Smooth muscle cell (in vitro differentiated cells): Measurements from ENCODE around the gene CNNM3. TPM values are rescaled to one million over a fixed set of nuclear protein-coding genes. Genes with fewer than 3 reads are reported as not detected.

Experiments used
- DNase-seq: peaks from one replicate; lab custom pipeline; 2025; ENCODE audit not compliant: unreplicated experiment; lab: John Stamatoyannopoulos, UW
- H2AFZ ChIP-seq: fragments of 200-600 bp; sonication (generic); 2 replicates; pipeline ENCODE4 v1.6.0; 2016; ENCODE audit warnings: antibody characterized with exemption, low read depth, mild to moderate bottlenecking
- H3F3A ChIP-seq: fragments of 200-600 bp; sonication (generic); 2 replicates; pipeline ENCODE4 v1.6.0; 2017; ENCODE audit warnings: antibody characterized with exemption, low read depth
- H3K27ac ChIP-seq: fragments of 200-600 bp; sonication (generic); 2 replicates; pipeline ENCODE4 v1.5.1; 2016; ENCODE audit warnings: low read depth, mild to moderate bottlenecking
- H3K27me3 ChIP-seq: fragments of 200-600 bp; sonication (generic); 2 replicates; pipeline ENCODE4 v1.6.1; 2016; ENCODE audit warnings: low read depth, mild to moderate bottlenecking
- H3K36me3 ChIP-seq: fragments of 200-600 bp; sonication (generic); 2 replicates; pipeline ENCODE4 v1.5.1; 2016; ENCODE audit warnings: low read depth
- H3K4me1 ChIP-seq: fragments of 200-600 bp; sonication (generic); 2 replicates; pipeline ENCODE4 v1.5.1; 2016; ENCODE audit warnings: low read depth
- H3K4me2 ChIP-seq: fragments of 200-600 bp; sonication (generic); 2 replicates; pipeline ENCODE4 v1.6.0; 2016; ENCODE audit warnings: mild to moderate bottlenecking
- H3K4me3 ChIP-seq: fragments of 200-600 bp; sonication (generic); 2 replicates; pipeline ENCODE4 v1.5.1; 2016; ENCODE audit warnings: mild to moderate bottlenecking
- H3K79me2 ChIP-seq: fragments of 200-600 bp; sonication (generic); 2 replicates; pipeline ENCODE4 v1.6.0; 2016; ENCODE audit warnings: low read depth, mild to moderate bottlenecking
- H3K9ac ChIP-seq: fragments of 200-600 bp; sonication (generic); 2 replicates; pipeline ENCODE4 v1.6.0; 2016; ENCODE audit warnings: low read depth
- H3K9me3 ChIP-seq: fragments of 200-600 bp; sonication (generic); replicated peaks from 2 replicates; pipeline ENCODE4 v1.5.1; 2016; ENCODE audit warnings: low read depth
- H4K20me1 ChIP-seq: fragments of 200-600 bp; sonication (generic); 2 replicates; pipeline ENCODE4 v1.6.0; 2016; ENCODE audit warnings: low read depth
- WGBS: methylation state at CpG from one replicate; pipeline ENCODE4 v1.1.7; 2016; ENCODE audit warnings: low lambda C conversion rate; 5-methylcytosine and 5-hydroxymethylcytosine counted together
- polyA plus RNA-seq: library from polyadenylated mRNA; unstranded; fragments of >200 nt; fragmentation: Nextera tagmentation; extraction: Ambion mirVana; gene quantifications from 2 replicates; pipeline ENCODE4 v1.2.1, GENCODE V29; 2016
- total RNA-seq: library from RNA; depleted of rRNA; stranded (reverse); fragments of >200 nt; gene quantifications from 2 replicates; pipeline ENCODE4 v1.2.3, GENCODE V29; 2014
- TF ChIP-seq, protein P1 (sequence below): fragments of 200-600 bp; sonication (generic); IDR thresholded peaks from 2 replicates; pipeline ENCODE4 v1.5.1; 2017; ENCODE audit warnings: borderline replicate concordance, mild to moderate bottlenecking, antibody characterized with exemption; ENCODE audit not compliant: insufficient read depth, poor library complexity, severe bottlenecking

CNNM3 gene
- total and polyA plus RNA-seq, 2 experiments from 2014 or later = 3.2 to 4.8 TPM

DNA sequence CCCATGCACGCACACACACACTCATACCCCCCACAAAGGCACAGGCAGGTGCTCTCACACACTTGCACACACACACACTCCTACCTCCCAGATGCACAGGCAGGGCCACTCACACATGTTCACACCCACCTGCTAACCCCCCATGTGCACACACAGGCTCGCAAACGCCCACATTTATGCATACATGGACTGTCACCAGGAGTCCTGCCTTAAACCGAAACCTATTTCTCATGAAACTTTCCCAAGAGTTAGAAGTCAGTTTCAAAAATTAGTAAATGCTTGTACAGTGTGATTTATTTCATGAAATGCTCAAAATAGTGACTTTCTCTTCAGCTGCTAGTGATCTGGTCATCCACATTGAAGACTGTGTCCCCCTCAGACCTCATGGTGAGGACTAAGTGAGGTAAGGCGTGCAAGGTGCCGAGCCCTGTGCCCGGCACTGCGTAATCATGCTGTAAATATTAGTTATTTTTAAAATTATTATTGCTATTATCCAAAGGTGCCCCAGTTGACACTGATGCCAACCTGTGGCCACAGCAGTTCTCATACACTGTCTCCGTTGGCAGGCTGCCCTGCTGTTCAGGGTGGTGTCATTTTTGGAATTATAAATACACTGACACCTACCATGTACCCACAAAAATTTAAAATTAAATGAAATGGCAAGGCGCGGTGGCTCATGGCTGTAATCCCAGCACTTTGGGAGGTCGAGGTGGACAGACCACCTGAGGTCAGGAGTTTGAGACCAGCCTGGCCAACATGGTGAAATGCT is 43.0 kb upstream of the CNNM3 start:
- H3K27ac ChIP-seq = no peak overlapping the region
- 97% methylated on average over 12 of the region's 12 CpGs for WGBS
- H3K9ac ChIP-seq = no peak overlapping the region
- no peak overlapping the region for H3K4me2 ChIP-seq
- no peak overlapping the region for H2AFZ ChIP-seq
- H3K4me1 ChIP-seq = no peaks in the 10 kb centered on the region
- TF ChIP-seq, protein P1, sequence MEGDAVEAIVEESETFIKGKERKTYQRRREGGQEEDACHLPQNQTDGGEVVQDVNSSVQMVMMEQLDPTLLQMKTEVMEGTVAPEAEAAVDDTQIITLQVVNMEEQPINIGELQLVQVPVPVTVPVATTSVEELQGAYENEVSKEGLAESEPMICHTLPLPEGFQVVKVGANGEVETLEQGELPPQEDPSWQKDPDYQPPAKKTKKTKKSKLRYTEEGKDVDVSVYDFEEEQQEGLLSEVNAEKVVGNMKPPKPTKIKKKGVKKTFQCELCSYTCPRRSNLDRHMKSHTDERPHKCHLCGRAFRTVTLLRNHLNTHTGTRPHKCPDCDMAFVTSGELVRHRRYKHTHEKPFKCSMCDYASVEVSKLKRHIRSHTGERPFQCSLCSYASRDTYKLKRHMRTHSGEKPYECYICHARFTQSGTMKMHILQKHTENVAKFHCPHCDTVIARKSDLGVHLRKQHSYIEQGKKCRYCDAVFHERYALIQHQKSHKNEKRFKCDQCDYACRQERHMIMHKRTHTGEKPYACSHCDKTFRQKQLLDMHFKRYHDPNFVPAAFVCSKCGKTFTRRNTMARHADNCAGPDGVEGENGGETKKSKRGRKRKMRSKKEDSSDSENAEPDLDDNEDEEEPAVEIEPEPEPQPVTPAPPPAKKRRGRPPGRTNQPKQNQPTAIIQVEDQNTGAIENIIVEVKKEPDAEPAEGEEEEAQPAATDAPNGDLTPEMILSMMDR = no peak
- H3K36me3 ChIP-seq = no peaks in the 10 kb centered on the region
- H3F3A ChIP-seq = no peaks in the 10 kb centered on the region
- DNase-seq = no peak
- H3K27me3 ChIP-seq = no peaks in the 10 kb centered on the region
- peaks cover 17% of the 10 kb centered on the region for H4K20me1 ChIP-seq
- H3K79me2 ChIP-seq = peaks cover 3% of the 10 kb centered on the region
- H3K9me3 ChIP-seq = no peaks in the 10 kb centered on the region
- H3K4me3 ChIP-seq = no peak overlapping the region

DNA sequence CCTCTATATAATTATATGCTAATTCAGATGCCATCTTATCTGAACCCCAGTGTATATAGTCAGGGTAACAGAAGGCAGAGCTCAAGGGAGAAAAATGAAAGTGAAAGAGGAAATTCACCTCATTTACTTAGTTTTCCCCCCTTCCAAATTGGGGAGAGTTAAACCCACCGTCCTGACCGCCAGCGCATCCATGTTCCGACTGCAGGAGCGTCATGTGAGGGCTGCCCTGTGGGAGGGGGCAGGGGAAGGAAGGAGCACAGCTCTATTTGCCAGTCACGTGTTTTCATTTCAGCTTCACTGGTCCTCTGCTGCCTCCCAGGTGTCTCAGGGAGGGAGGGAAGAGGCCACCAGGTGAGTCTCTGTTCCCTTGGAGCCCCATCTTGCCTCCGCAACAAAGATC is 42.1 kb upstream of the CNNM3 start:
- no peak overlapping the region for H3K4me3 ChIP-seq
- no peaks in the 10 kb centered on the region for H3F3A ChIP-seq
- no peak overlapping the region for H2AFZ ChIP-seq
- peaks cover 3% of the 10 kb centered on the region for H3K79me2 ChIP-seq
- H4K20me1 ChIP-seq = peaks cover 12% of the 10 kb centered on the region
- no peak overlapping the region for H3K27ac ChIP-seq
- no peaks in the 10 kb centered on the region for H3K9me3 ChIP-seq
- no peaks in the 10 kb centered on the region for H3K4me1 ChIP-seq
- no peak overlapping the region for H3K9ac ChIP-seq
- no peaks in the 10 kb centered on the region for H3K27me3 ChIP-seq
- H3K36me3 ChIP-seq = no peaks in the 10 kb centered on the region
- DNase-seq = no peak
- TF ChIP-seq, protein P1 = no peak
- H3K4me2 ChIP-seq = no peak overlapping the region
- 89% methylated on average over 7 of the region's 7 CpGs for WGBS

DNA sequence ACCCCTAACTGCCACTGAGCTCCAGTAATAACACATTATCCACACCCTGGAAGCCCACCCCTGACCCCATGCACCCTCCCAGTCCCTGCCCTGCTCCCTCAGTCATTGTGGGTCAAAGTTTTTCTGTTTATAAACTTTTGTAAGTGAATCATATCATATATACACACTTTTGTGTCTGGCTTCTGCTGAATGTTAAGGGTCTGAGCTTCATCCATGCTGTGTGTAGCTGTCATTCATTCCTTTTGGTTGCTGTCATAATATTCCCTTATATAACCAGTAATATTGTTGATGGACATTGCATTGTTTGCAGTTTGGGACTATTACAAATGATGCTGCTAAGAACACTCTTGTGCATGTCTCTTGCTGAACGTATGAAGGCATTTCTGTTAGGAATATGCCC is 40.9 kb upstream of the CNNM3 start:
- no peaks in the 10 kb centered on the region for H3F3A ChIP-seq
- H3K4me3 ChIP-seq = no peak overlapping the region
- peaks cover 3% of the 10 kb centered on the region for H3K79me2 ChIP-seq
- H2AFZ ChIP-seq = no peak overlapping the region
- no peak overlapping the region for H3K9ac ChIP-seq
- H3K27ac ChIP-seq = no peak overlapping the region
- no peaks in the 10 kb centered on the region for H3K9me3 ChIP-seq
- TF ChIP-seq, protein P1 = no peak
- no peaks in the 10 kb centered on the region for H3K4me1 ChIP-seq
- H3K4me2 ChIP-seq = no peak overlapping the region
- peaks cover 5% of the 10 kb centered on the region for H4K20me1 ChIP-seq
- no peak for DNase-seq
- WGBS = 52% methylated on average over 1 of the region's 1 CpG
- no peaks in the 10 kb centered on the region for H3K36me3 ChIP-seq
- no peaks in the 10 kb centered on the region for H3K27me3 ChIP-seq

DNA sequence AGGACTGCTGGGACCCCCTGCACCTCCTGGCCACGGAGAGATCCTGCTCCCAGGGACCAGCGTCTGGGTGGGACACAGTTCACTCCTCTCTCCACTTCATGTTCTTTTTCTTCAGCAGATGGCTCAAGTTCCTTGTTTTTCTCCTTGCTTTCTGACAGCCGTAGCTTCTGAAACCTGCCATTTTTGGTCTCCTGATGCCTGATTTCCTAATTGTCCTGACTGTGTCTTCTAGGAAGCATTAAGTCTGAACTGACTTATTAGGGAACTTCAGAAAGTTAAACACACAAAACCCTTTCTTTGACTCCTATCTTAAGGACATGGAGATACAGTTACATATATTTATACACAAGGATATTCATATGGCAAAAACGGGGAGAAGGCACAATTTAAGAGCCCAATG is 32.7 kb upstream of the CNNM3 start:
- Histone ChIP-seq H3K4me3 (no peak overlapping the region), H3K79me2 (no peaks in the 10 kb centered on the region), H3K4me2 (no peak overlapping the region), H3F3A (peaks cover 4% of the 10 kb centered on the region), H3K27me3 (no peaks in the 10 kb centered on the region), H3K27ac (no peak overlapping the region), H3K36me3 (no peaks in the 10 kb centered on the region), H4K20me1 (peaks cover 21% of the 10 kb centered on the region), H3K4me1 (peaks cover 7% of the 10 kb centered on the region), H3K9ac (no peak overlapping the region), H2AFZ (no peak overlapping the region), H3K9me3 (no peaks in the 10 kb centered on the region)
- TF ChIP-seq, protein P1 = no peak
- WGBS = 93% methylated on average over 4 of the region's 4 CpGs
- no peak for DNase-seq
